ENCODE measurements around the gene PCDHGC4.
A peak's percentile ranks its signal among the peaks of the same experiment; 100 is the strongest.

The PCDHGC4 gene

GRCh38 chr5:141528291-141528984 lies 43.6 kb downstream of the PCDHGC4 start:
- in situ Hi-C loops (cut with HindIII; ENCODE audit: low sequenced_read_pairs) = no loop called here
- H3K4me3 ChIP-seq (ENCODE audit: low read depth, low read length) = no peak overlapping the region
- DNase-seq (ENCODE audit: low read depth, low spot score) = no peak
- no peak for TF ChIP-seq CTCF (IDR thresholded peaks at IDR 0.05; ENCODE audit: low read depth, low read length)

- in situ Hi-C loops (cut with HindIII; ENCODE audit: low sequenced_read_pairs) = no loop called here
- TF ChIP-seq CTCF (IDR thresholded peaks at IDR 0.05; ENCODE audit: low read depth, low read length) = no peak
- no peak overlapping the region for H3K4me3 ChIP-seq (ENCODE audit: low read depth, low read length)
- peak; percentile 74 for DNase-seq (ENCODE audit: low read depth, low spot score)
Measured at GRCh38 chr5:141529002-141529401, 44.2 kb downstream of the PCDHGC4 start.

- no peak overlapping the region for H3K4me3 ChIP-seq (ENCODE audit: low read depth, low read length)
- no peak for DNase-seq (ENCODE audit: low read depth, low spot score)
- TF ChIP-seq CTCF (IDR thresholded peaks at IDR 0.05; ENCODE audit: low read depth, low read length) = no peak
- in situ Hi-C loops (cut with HindIII; ENCODE audit: low sequenced_read_pairs) = no loop called here
Measured at GRCh38 chr5:141529873-141530272, 45.0 kb downstream of the PCDHGC4 start.

- DNase-seq (ENCODE audit: low read depth, low spot score) = no peak
- TF ChIP-seq CTCF (IDR thresholded peaks at IDR 0.05; ENCODE audit: low read depth, low read length) = no peak
- in situ Hi-C loops (cut with HindIII; ENCODE audit: low sequenced_read_pairs) = no loop called here
- H3K4me3 ChIP-seq (ENCODE audit: low read depth, low read length) = no peak overlapping the region
Measured at GRCh38 chr5:141532726-141533125, 47.9 kb downstream of the PCDHGC4 start.

GRCh38 chr5:141533897-141534296 lies 49.1 kb downstream of the PCDHGC4 start:
- no peak overlapping the region for H3K4me3 ChIP-seq (ENCODE audit: low read depth, low read length)
- in situ Hi-C loops (cut with HindIII; ENCODE audit: low sequenced_read_pairs) = no loop called here
- DNase-seq (ENCODE audit: low read depth, low spot score) = no peak
- TF ChIP-seq CTCF (IDR thresholded peaks at IDR 0.05; ENCODE audit: low read depth, low read length) = no peak

- no peak for TF ChIP-seq CTCF (IDR thresholded peaks at IDR 0.05; ENCODE audit: low read depth, low read length)
- in situ Hi-C loops (cut with HindIII; ENCODE audit: low sequenced_read_pairs) = no loop called here
- H3K4me3 ChIP-seq (ENCODE audit: low read depth, low read length) = no peak overlapping the region
- DNase-seq (ENCODE audit: low read depth, low spot score) = no peak
Measured at GRCh38 chr5:141534492-141535213, 49.8 kb downstream of the PCDHGC4 start.

Measured in astrocyte of the spinal cord (primary cell).